Omental fat pad (tissue), 4 donors: ENCODE measurements around the gene MYD88. TPM values are rescaled to one million over a fixed set of nuclear protein-coding genes. Genes with fewer than 3 reads are reported as not detected.

Experiments
- ATAC-seq: fragments of 150-250 bp; one replicate; pipeline ENCODE4 v1.9.1; 2016; ENCODE audit warnings: mild to moderate bottlenecking, moderate library complexity; ENCODE audit not compliant: low FRiP score
- DNase-seq: peaks from one replicate; pipeline ENCODE4 v3.0.0-alpha.2; 2019; ENCODE audit warnings: low spot score
- total RNA-seq, 4 donors: library from RNA; depleted of rRNA; stranded (reverse); fragments of >200 nt; gene quantifications; one replicate each; pipeline ENCODE4 v1.1.0, GENCODE V29; 2016
- TF ChIP-seq, protein P1 (sequence below), 3 donors: fragments of 450-650 bp; IDR thresholded peaks; one replicate each; pipeline ENCODE4 v1.5.1; 2016 to 2017; ENCODE audit warnings: antibody characterized with exemption in 3 of 3, mild to moderate bottlenecking in 3 of 3, moderate library complexity in 2 of 3

Gene MYD88
- 10 to 100 TPM; 37.6 to 78.0 (median 53.6) TPM for total RNA-seq

DNA sequence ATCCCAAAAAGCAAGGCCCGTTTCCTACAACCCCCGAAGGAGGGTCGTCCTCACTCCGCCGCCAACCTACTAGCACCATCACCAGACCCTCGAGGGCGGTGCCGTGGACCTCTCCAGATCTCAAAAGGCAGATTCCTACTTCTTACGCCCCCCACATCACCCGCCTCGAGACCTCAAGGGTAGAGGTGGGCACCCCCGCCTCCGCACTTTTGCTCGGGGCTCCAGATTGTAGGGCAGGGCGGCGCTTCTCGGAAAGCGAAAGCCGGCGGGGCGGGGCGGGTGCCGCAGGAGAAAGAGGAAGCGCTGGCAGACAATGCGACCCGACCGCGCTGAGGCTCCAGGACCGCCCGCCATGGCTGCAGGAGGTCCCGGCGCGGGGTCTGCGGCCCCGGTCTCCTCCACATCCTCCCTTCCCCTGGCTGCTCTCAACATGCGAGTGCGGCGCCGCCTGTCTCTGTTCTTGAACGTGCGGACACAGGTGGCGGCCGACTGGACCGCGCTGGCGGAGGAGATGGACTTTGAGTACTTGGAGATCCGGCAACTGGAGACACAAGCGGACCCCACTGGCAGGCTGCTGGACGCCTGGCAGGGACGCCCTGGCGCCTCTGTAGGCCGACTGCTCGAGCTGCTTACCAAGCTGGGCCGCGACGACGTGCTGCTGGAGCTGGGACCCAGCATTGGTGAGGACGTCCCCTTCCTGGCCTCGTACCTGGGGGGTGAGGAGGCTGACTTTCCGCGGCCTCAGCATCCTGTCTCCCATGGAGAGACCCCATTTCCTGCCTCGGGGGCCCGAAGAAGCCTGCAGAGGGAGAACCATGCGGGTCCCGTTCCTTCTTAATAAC lies at the start of gene MYD88:
MYD88 (plus strand) TSS at position 313 of the 842 bp plus-strand sequence; CDS start at position 353, 40 bp downstream.
- ATAC-seq (peak; percentile 58), DNase-seq (peak; percentile 67)
- TF ChIP-seq, protein P1, sequence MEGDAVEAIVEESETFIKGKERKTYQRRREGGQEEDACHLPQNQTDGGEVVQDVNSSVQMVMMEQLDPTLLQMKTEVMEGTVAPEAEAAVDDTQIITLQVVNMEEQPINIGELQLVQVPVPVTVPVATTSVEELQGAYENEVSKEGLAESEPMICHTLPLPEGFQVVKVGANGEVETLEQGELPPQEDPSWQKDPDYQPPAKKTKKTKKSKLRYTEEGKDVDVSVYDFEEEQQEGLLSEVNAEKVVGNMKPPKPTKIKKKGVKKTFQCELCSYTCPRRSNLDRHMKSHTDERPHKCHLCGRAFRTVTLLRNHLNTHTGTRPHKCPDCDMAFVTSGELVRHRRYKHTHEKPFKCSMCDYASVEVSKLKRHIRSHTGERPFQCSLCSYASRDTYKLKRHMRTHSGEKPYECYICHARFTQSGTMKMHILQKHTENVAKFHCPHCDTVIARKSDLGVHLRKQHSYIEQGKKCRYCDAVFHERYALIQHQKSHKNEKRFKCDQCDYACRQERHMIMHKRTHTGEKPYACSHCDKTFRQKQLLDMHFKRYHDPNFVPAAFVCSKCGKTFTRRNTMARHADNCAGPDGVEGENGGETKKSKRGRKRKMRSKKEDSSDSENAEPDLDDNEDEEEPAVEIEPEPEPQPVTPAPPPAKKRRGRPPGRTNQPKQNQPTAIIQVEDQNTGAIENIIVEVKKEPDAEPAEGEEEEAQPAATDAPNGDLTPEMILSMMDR (IDR thresholded peaks at IDR 0.05) = no peak

DNA sequence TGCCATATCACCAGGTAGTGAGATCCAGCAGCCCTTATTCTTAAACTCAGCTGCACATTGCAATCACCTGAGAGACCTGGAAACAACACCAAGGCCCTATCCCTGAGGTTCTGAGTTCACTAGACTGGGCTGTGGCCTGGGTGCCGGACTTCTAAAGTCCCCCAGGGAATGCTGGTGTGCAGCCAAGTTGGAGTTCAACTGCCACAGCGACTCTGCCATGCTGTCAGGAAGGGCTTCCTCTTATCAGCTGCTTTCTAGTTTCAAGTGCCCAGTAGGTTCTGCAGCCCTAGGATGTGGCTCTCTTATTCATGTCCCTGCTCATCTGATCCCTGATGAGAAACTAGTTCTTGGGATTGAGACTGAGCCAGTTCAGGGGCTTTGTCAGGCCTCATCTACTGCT lies 49.3 kb upstream of the MYD88 start:
- ATAC-seq = no peak
- DNase-seq = no peak
- TF ChIP-seq, protein P1 (IDR thresholded peaks at IDR 0.05) = no peak

DNA sequence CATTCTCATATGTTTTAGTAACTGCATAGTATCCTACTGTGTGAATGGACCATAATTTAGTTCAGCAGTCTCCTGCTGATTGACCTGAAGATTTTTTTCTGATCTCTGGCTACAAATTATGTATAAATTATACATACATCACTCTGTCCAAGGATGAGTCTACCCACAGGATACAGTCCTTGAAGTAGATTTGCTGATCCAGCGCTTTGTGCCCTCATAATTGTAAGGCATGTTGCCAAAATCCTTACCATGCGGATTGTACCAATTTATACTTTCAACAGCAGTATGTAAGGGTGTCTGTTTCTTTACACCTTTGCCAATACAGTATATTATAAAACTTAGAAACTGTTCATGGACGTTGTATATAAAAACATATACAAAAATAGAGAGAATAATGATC lies 48.0 kb upstream of the MYD88 start:
- TF ChIP-seq, protein P1 (IDR thresholded peaks at IDR 0.05) = no peak
- DNase-seq (no peak), ATAC-seq (no peak)

- no peak for ATAC-seq
- no peak for DNase-seq
- TF ChIP-seq, protein P1 (IDR thresholded peaks at IDR 0.05) = no peak
These were observed 43.5 kb upstream of the MYD88 start for GRCh38 chr3:38094999-38095398.

DNA sequence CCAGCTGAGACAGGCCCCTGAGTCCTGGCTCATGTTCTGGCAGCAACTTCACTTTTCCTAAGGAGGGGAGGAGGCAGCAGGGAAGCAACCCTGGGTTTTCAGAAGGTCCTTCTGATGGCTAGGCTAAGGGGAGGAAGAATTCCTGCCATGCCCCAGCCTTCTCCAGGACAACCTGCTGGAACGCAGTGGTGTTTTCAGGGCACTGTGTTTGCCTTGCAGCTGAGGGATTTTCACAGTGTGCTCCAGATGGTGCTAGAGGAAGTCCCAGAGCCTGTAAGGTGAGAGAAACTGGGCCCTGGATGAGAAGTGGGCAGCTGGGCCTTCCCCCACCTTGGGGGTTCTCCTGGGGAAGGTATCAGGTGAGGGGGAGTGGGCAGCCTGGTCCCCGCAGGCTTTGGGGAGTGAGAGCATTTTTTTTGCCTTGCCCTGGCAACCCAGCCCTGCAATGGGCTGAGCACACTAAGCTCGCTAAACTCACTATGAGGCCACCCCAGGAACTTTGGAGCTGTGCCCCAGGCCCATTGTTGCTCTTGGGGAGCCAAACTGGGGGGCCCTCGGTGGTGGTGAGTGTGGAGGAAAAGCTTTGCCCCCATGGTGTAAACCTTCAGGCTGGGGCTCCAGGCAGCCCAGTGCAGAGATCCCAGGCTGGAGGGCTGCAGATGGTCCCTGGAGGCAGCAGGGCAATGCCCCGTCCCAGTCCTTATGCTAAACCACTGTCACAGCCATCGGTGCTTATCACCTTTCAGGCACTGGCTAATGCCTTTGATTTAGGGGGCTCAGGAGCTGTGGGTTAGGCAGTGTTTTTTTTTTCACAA lies 42.6 kb upstream of the MYD88 start:
- ATAC-seq (no peak), DNase-seq (no peak)
- TF ChIP-seq, protein P1 (IDR thresholded peaks at IDR 0.05) = no peak

DNA sequence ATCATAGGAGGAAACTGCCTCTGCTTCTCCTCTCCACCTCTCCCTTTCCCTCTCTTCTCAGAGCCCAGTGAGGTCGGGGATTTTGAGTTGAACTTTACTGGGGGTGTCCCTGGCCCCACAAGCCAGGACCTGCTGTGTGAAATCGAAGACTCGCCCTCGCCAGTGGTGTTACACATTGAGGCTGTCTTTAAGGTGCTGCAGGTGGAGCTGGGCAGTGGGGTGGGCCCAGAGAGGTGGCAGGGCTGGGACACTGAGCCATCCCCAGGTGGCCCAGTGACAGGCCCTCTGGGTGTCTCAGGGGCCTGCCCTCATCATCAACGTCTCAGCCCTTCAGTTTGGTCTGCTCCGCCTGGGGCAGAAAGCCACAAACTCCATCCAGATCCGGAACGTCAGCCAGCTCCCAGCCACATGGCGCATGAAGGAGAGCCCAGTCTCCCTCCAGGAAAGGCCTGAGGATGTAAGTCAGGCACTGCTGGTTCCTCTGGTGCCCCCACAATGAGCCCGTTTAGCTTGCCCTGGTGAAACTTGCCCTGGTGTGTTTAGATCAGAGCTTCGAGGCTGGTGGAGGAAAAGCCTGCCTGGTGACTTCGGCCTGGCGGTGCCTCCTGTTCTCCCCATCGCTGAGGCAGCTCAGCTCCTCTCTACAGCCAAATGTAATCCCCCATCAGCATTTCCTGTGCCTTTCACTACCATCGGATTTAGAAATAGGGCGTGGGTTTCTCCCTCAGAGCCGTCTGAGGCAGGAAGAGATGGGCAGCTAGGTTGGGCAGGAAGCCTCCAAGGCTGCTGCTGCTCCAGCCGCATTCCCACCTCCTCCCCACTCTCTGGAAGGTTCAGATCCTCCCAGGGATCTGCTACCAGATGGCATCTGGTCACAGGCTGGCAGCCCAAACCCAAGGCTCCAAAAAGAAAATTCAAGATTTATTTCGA lies 40.8 kb upstream of the MYD88 start:
- ATAC-seq (no peak), DNase-seq (no peak)
- TF ChIP-seq, protein P1 (IDR thresholded peaks at IDR 0.05) = no peak
